HG03432 (cell line): ENCODE results near the gene DRAXIN.

ENCODE experiments used
- ATAC-seq: cut with Tn5 transposase; IDR thresholded peaks from one replicate; pipeline ENCODE4 v1.9.1; 2021; ENCODE audit warnings: mild to moderate bottlenecking, moderate library complexity; ENCODE audit not compliant: unreplicated experiment

The DRAXIN gene

GRCh38 chr1:11759791-11760190 lies 68.3 kb downstream of the DRAXIN start:
- ATAC-seq = no peak

- no peak for ATAC-seq
These were observed 69.8 kb downstream of the DRAXIN start for GRCh38 chr1:11761285-11761684.

GRCh38 chr1:11761988-11762406 lies 70.5 kb downstream of the DRAXIN start, which contains the start of gene C1orf167:
TSS of gene C1orf167 (plus strand) at chr1:11762193. CDS start at chr1:11764401, 2,208 bp downstream.
- no peak for ATAC-seq

DNA sequence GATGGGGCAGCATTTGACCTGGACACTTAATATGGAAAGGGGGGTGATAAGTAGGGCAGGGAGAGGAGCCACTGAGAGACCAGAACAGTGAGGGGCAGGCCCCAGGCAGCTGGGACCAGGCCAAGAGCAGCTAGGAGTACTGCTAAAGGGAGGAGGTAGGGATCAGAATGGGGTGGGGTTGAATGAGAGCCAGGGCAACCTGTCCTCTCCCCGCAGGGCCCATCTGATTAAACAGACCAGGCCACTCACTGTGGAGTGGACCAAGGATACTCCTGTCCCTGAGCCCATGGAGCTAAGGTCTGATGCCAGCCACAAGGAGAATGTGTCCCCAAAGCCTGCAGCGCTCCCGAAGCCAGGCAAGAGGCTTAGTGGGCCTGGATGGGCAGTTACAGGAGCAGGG lies 72.6 kb downstream of the DRAXIN start:
- no peak for ATAC-seq

- ATAC-seq = no peak
These were observed 73.0 kb downstream of the DRAXIN start for GRCh38 chr1:11764519-11764918.

- no peak for ATAC-seq
These were observed 74.3 kb downstream of the DRAXIN start for GRCh38 chr1:11765661-11766428.

DNA sequence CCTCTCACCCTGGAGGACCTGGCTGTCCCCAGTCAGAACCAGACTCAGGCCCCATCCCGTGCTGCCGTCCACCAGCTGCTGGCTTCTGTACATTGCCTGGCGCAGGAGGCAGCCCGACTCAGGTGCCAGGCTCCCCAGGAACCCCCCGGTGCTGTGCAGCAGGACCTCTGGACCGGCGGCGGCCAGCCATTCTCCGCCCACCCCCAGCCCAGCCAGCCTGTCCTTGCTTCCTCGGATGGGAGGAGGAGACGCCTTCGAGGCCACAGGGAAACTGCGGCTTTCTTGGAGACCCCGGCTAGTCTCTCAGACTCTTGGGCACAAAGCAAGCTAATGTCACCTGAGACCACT lies 74.9 kb downstream of the DRAXIN start:
- no peak for ATAC-seq

GRCh38 chr1:11767922-11768704 lies 76.6 kb downstream of the DRAXIN start:
- no peak for ATAC-seq

- no peak for ATAC-seq
These were observed 77.3 kb downstream of the DRAXIN start for GRCh38 chr1:11768821-11769220.

- ATAC-seq = no peak
These were observed 77.8 kb downstream of the DRAXIN start for GRCh38 chr1:11769274-11769673.

DNA sequence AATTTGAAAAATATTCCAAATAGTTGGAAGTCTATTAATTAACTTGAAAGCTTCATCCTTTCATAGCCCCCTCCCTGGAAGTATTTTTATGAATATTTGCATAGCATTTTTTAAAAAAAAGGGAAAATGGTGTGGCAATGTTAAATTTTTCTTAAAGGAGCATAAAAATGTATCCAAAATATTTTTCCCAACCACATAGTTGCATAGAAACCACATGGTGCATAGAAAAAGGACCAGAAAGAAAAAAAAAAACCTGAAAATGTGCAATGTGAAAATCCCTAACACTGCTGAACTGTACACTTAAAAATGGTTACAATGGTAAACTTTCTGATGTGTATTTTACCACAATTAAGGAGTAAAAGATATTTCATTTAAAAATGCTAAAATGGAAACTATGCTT lies 78.5 kb downstream of the DRAXIN start:
- ATAC-seq = no peak

DNA sequence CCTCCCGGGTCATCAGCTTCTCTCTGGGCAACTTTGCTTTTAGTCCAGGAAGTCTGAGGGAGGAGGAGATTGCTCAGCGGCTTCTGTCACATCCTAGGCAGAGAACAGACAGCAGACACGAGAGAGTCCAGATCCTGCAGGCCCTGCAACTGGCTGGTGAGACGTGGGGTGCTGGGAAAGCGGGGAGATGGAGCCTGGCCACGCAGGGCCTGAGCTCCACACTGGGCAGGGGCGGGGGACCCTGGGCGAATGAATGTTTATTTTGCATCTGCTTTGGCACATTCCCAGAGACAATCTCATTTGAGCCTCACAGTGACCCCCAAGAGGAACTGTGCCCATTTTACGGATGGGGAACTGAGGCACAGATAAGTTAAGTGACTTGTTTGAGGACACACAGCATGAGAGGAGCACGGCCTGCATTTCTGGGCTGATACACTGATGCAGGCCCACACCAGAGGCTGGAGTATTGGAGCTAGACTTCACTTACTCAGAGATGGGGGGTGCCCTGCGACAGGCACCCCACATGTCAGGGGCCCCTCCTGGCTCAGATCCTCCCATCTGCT lies 80.1 kb downstream of the DRAXIN start:
- ATAC-seq = no peak

- no peak for ATAC-seq
These were observed 80.9 kb downstream of the DRAXIN start for GRCh38 chr1:11772458-11772857.

- no peak for ATAC-seq
These were observed 83.2 kb downstream of the DRAXIN start for GRCh38 chr1:11774753-11775152.
